Endothelial cell of umbilical vein (primary cell): ENCODE measurements around the gene CTU1. TPM values are rescaled to one million over a fixed set of nuclear protein-coding genes. Genes with fewer than 3 reads are reported as not detected.

Experiments used
- BruUV-seq: library from RNA; stranded (reverse); fragments of 400-500 nt; replicated peaks from 2 replicates; lab custom pipeline; 2021; lab: Mats Ljungman, UMichigan
- CTCF ChIA-PET: fragments of 300-600, 350-600 bp; sonication (Branson Sonifier 250); formaldehyde crosslinking; loops from one replicate; lab custom pipeline; 2021; ENCODE audit warnings: antibody characterized with exemption, inconsistent platforms; lab: Charles Lee
- POLR2A ChIA-PET: fragments of 300-600, 350-600 bp; sonication (Branson Sonifier 250); formaldehyde crosslinking; loops from one replicate; lab custom pipeline; 2021; ENCODE audit warnings: antibody characterized with exemption, inconsistent platforms; lab: Charles Lee
- DNase-seq: peaks from one replicate; pipeline ENCODE4 v3.0.0-alpha.2; 2011; ENCODE audit warnings: low read depth, low spot score
- FAIRE-seq: peaks from 2 replicates; lab custom pipeline; 2011; peaks lifted over from hg19 to GRCh38; lab: Jason Lieb, UNC
- H2AFZ ChIP-seq: 2 replicates; pipeline ENCODE4 v1.6.0; 2012; ENCODE audit warnings: low read depth, low read length, control low read depth, inconsistent platforms
- H3K27ac ChIP-seq: 2 replicates; pipeline ENCODE4 v1.5.1; 2011; ENCODE audit warnings: low read depth, mild to moderate bottlenecking, control low read depth, low read length, moderate library complexity; ENCODE audit not compliant: insufficient read depth
- H3K27me3 ChIP-seq, 2 experiments: 2 replicates each; pipeline versions ENCODE4 v1.6.0 to v1.6.1; 2011; ENCODE audit warnings: low read length in 2 of 2, mixed read lengths in 1 of 2; ENCODE audit not compliant: control insufficient read depth in 2 of 2, insufficient read depth in 2 of 2
- H3K36me3 ChIP-seq, 2 experiments: 2 replicates in 1 of 2; 3 replicates in 1 of 2; pipeline ENCODE4 v1.5.1; 2011; ENCODE audit warnings: low read length in 2 of 2, mild to moderate bottlenecking in 1 of 2, moderate library complexity in 1 of 2; ENCODE audit not compliant: control insufficient read depth in 2 of 2, insufficient read depth in 2 of 2; ENCODE audit errors: extremely low read depth in 1 of 2
- H3K4me1 ChIP-seq: 3 replicates; pipeline ENCODE4 v1.5.1; 2011; ENCODE audit warnings: mild to moderate bottlenecking, low read length; ENCODE audit not compliant: control insufficient read depth, insufficient read depth; ENCODE audit errors: extremely low read depth
- H3K4me2 ChIP-seq: 2 replicates; pipeline ENCODE4 v1.6.1; 2011; ENCODE audit warnings: low read length, control low read depth, mixed read lengths; ENCODE audit not compliant: insufficient read depth
- H3K4me3 ChIP-seq, 3 experiments: fragments of 200-600 bp in 1 of 3; sonication (generic), shearing (Covaris generic) in 1 of 3; replicated peaks in 1 of 3; 2 replicates each; pipeline ENCODE4 v1.5.1; 2011 to 2016; ENCODE audit warnings: control low read depth in 3 of 3, low read length in 3 of 3, mild to moderate bottlenecking in 2 of 3, inconsistent platforms in 1 of 3, low read depth in 1 of 3, moderate library complexity in 1 of 3; ENCODE audit not compliant: insufficient read depth in 1 of 3
- H3K79me2 ChIP-seq: 2 replicates; pipeline ENCODE4 v1.6.0; 2012; ENCODE audit warnings: low read length, inconsistent platforms; ENCODE audit not compliant: control insufficient read depth, insufficient read depth
- H3K9ac ChIP-seq: replicated peaks from 2 replicates; pipeline ENCODE3; 2011; ENCODE audit warnings: low read length, control low read depth; ENCODE audit not compliant: insufficient read depth; ENCODE audit errors: extremely low read depth
- H3K9me1 ChIP-seq: replicated peaks from 3 replicates; pipeline ENCODE4 v1.6.0; 2011; ENCODE audit warnings: mild to moderate bottlenecking, low read length; ENCODE audit not compliant: control insufficient read depth, insufficient read depth; ENCODE audit errors: extremely low read depth
- H3K9me3 ChIP-seq: replicated peaks from 2 replicates; pipeline ENCODE4 v1.5.1; 2012; ENCODE audit warnings: low read length, inconsistent platforms; ENCODE audit not compliant: control insufficient read depth, insufficient read depth
- H4K20me1 ChIP-seq: replicated peaks from 2 replicates; pipeline ENCODE3; 2011; ENCODE audit warnings: mild to moderate bottlenecking, low read length; ENCODE audit not compliant: control insufficient read depth, insufficient read depth; ENCODE audit errors: extremely low read depth
- CTCF ChIP-seq, 2 donors: IDR thresholded peaks; 1 replicate in 1 of 2; 2 replicates in 1 of 2; pipeline ENCODE4 v1.5.1; 2011; ENCODE audit warnings: low read length in 2 of 2, mild to moderate bottlenecking in 2 of 2, moderate library complexity in 2 of 2, control low read depth in 1 of 2, inconsistent platforms in 1 of 2, low read depth in 1 of 2; ENCODE audit not compliant: insufficient read depth in 1 of 2; ENCODE audit errors: extremely low read depth in 1 of 2
- EZH2 ChIP-seq: IDR thresholded peaks from 2 replicates; pipeline ENCODE4 v1.6.1; 2012; ENCODE audit warnings: borderline replicate concordance, low read depth, mild to moderate bottlenecking, moderate library complexity, low read length, inconsistent platforms; ENCODE audit not compliant: severe bottlenecking
- FOS ChIP-seq: IDR thresholded peaks from 2 replicates; pipeline ENCODE4 v1.6.1; 2011; ENCODE audit warnings: mild to moderate bottlenecking, low read length, moderate library complexity, borderline replicate concordance; ENCODE audit not compliant: insufficient read depth
- GATA2 ChIP-seq: IDR thresholded peaks from 2 replicates; pipeline ENCODE4 v1.7.0; 2011; ENCODE audit warnings: low read depth, mild to moderate bottlenecking, moderate library complexity, mixed read lengths, low read length; ENCODE audit not compliant: insufficient read length, insufficient read depth
- JUN ChIP-seq: IDR thresholded peaks from 2 replicates; pipeline ENCODE4 v1.6.1; 2011; ENCODE audit warnings: borderline replicate concordance, low read depth; ENCODE audit not compliant: insufficient read length, insufficient read depth
- MYC ChIP-seq: IDR thresholded peaks from one replicate; pipeline ENCODE4 v1.6.1; 2011; ENCODE audit warnings: mild to moderate bottlenecking, low read depth, low read length
- POLR2A ChIP-seq: IDR thresholded peaks from 2 replicates; pipeline ENCODE4 v1.6.1; 2012; ENCODE audit warnings: low read depth, mild to moderate bottlenecking, control low read depth, low read length
- POLR2AphosphoS5 ChIP-seq: IDR thresholded peaks from 2 replicates; pipeline ENCODE4 v1.6.1; 2012; ENCODE audit warnings: low read depth, mild to moderate bottlenecking, control low read depth, low read length, moderate library complexity; ENCODE audit not compliant: insufficient read depth
- dilution Hi-C: fragments of 300-500 bp; cut with MboI; formaldehyde crosslinking; loops from one replicate; pipeline ENCODE4 v1.15.0; 2019; ENCODE audit warnings: low sequenced_read_pairs; ENCODE audit not compliant: extremely low pct_ligation_motif_present
- intact Hi-C: fragments of 100-400 bp; cut with micrococcal nuclease; formaldehyde crosslinking; loops from one replicate; pipeline ENCODE4 v1.10.0; 2022
- polyA plus RNA-seq, 4 experiments: library from polyadenylated mRNA; depleted of rRNA in 3 of 4; stranded (reverse) in 3 of 4; unstranded in 1 of 4; fragments of >200 nt; gene quantifications; 2 replicates each; pipeline versions ENCODE4 v1.2.1 to v1.2.3, GENCODE V29; 2011 to 2012; ENCODE audit warnings: missing spikeins in 1 of 4
- total RNA-seq: library from RNA; stranded (reverse); gene quantifications from 2 replicates; pipeline ENCODE4 v1.2.3, GENCODE V29; 2021
- TF ChIP-seq, protein P1 (sequence below): IDR thresholded peaks from 2 replicates; pipeline ENCODE4 v1.6.1; 2011; ENCODE audit not compliant: insufficient read depth, insufficient read length

Gene CTU1
- total and polyA plus RNA-seq, 2 donors (not counting 3 experiments of a cell fraction or from before 2014, with no cell fraction given) = 6.1 to 8.7 TPM

DNA sequence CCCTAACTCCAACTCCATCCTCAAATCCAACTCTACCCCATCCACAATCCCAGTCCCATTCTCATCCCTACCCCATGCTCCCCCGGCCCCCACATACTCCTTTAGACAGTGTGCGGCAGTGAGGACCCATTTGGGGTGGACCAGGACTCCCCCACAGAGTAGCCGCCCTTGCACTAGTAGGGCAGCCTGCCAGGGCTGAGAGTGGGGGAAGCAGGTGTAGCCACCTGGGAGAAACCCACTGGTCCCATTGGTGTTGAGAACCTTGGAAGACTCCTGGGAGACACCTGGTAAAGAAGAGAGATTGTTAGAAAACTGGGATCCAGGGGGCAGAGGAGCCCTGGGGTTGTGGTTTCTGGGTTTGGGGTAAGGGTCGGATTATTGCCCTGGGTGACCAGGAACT is 47.9 kb downstream of the CTU1 start:
- ChIA-PET CTCF (no interaction called here), POLR2A (no interaction called here)
- Histone ChIP-seq H3K27me3 (no peaks in the 10 kb centered on the region), H3K4me3 (no peak overlapping the region), H3K9me1 (no peaks in the 10 kb centered on the region), H3K9me3 (no peaks in the 10 kb centered on the region), H3K27ac (no peak overlapping the region), H3K79me2 (no peaks in the 10 kb centered on the region), H3K36me3 (no peaks in the 10 kb centered on the region), H3K4me1 (no peaks in the 10 kb centered on the region), H2AFZ (no peak overlapping the region), H3K4me2 (no peak overlapping the region), H3K9ac (no peak overlapping the region), H4K20me1 (no peaks in the 10 kb centered on the region)
- no TSS peak for BruUV-seq
- FAIRE-seq = no peak
- dilution Hi-C loops = no loop called here
- intact Hi-C loops = no loop called here
- TF ChIP-seq MYC = no peak
- no peak for TF ChIP-seq POLR2A
- TF ChIP-seq JUN = no peak
- no peak for TF ChIP-seq POLR2AphosphoS5
- TF ChIP-seq CTCF (IDR thresholded peaks at IDR 0.05; ENCODE audit: extremely low read depth in 1 of 2, insufficient read depth in 1 of 2, low read depth in 1 of 2, low read length in 2 of 2) = no peak
- TF ChIP-seq, protein P1, sequence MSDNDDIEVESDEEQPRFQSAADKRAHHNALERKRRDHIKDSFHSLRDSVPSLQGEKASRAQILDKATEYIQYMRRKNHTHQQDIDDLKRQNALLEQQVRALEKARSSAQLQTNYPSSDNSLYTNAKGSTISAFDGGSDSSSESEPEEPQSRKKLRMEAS = no peak
- TF ChIP-seq GATA2 = no peak
- no peak for DNase-seq

- no peak overlapping the region for H3K4me3 ChIP-seq
- no peak overlapping the region for H3K4me2 ChIP-seq
- ChIA-PET POLR2A (no interaction called here), CTCF (no interaction called here)
- H4K20me1 ChIP-seq = no peaks in the 10 kb centered on the region
- TF ChIP-seq, protein P1 = no peak
- TF ChIP-seq FOS (no peak), POLR2AphosphoS5 (no peak), JUN (no peak), EZH2 (no peak), CTCF (IDR thresholded peaks at IDR 0.05; ENCODE audit: extremely low read depth in 1 of 2, insufficient read depth in 1 of 2, low read depth in 1 of 2, low read length in 2 of 2) (no peak), MYC (no peak), POLR2A (no peak), GATA2 (no peak)
- dilution Hi-C loops = no loop called here
- no peak overlapping the region for H3K27ac ChIP-seq
- no peaks in the 10 kb centered on the region for H3K9me3 ChIP-seq
- no peaks in the 10 kb centered on the region for H3K9me1 ChIP-seq
- BruUV-seq = no TSS peak
- no peak overlapping the region for H2AFZ ChIP-seq
- H3K79me2 ChIP-seq = no peaks in the 10 kb centered on the region
- H3K4me1 ChIP-seq = no peaks in the 10 kb centered on the region
- no peak overlapping the region for H3K9ac ChIP-seq
- FAIRE-seq (no peak), DNase-seq (no peak)
- H3K27me3 ChIP-seq = no peaks in the 10 kb centered on the region
- intact Hi-C loops = no loop called here
- no peaks in the 10 kb centered on the region for H3K36me3 ChIP-seq
Measured at GRCh38 chr19:51059715-51060114, 48.5 kb downstream of the CTU1 start.
